Activated CD4-positive, alpha-beta T cell treated with anti-CD3 and anti-CD28 coated beads, Interleukin-2, amount 50 U/mL, for 16 hours (primary cell): ENCODE data around the gene MAGI1.

Source experiments
- DNase-seq: peaks from one replicate; pipeline ENCODE4 v3.0.0-alpha.2; 2020

MAGI1 gene

DNA sequence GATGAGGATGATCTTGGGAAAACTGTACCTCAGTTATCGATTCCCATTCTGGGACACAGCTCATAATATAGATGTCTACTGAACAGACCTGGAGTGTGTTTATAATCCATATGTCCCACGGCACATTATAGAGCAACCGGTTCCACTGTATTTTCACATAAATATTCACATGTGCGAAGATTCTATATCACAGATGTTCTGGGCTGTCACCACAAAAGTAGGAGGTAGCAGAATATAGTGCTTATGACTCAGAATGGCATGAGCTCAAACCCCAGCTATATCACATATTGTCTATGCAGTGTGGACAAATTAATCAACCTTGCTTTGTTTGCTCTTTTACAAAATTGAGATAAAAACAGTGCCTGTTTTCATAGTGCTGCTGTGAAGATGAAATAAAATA is 710.6 kb downstream of the MAGI1 start:
- DNase-seq: no peak

DNA sequence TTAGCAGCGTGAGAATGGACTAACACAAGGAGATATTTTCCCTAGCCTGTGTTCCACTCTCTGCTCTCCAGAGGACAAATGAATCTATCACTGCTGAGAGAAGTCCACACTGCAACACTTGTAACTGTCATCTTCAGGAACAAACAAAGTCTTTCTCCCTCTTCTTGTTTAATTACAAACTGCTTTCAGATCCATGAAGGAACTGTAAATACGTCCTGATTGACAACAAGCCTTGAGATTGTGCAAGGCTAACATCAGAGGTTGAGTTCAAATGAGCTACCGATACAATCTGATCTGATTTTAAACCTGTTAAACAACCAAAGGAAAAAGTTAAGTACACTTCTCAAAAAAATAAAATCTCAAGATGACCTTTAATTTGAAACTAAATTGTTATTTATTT is 712.1 kb downstream of the MAGI1 start:
- no peak for DNase-seq

DNA sequence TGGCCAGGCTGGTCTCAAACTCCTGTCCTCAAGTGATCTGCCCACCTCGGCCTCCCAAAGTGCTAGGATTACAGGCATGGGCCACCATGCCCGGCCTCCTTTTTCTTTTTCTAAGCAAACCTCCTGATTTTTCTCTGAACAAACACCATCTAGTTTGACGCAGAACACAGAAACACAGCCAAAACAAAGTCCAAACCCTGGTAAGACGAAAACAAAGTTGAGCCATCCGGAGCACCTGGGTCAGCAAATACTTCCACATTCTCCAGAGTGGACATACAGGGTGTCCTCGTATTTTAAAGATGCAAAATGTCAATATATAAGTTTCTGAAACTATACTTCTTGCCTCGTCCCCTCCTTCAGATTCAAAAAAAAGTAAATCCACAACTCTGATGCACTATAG is 715.8 kb downstream of the MAGI1 start:
- DNase-seq: no peak

DNA sequence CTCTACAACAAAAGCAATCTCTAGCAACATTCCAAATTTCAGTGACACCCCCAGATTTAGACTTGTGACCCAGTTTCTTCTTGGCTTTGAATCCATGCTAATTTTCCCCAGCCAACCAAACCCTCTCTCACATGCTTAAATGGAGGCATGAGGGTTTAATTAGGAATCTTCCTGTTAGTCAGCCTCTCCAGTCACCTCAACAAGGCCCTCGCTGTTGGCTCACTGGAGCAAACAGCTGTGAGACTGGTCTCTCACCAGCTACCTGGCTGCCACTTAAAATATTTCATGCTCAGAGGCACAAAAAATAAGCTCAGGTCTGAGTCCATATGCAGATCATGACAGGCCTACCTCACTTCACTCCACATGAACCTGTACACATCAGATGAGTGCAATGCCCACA is 720.5 kb downstream of the MAGI1 start:
- DNase-seq: no peak

DNA sequence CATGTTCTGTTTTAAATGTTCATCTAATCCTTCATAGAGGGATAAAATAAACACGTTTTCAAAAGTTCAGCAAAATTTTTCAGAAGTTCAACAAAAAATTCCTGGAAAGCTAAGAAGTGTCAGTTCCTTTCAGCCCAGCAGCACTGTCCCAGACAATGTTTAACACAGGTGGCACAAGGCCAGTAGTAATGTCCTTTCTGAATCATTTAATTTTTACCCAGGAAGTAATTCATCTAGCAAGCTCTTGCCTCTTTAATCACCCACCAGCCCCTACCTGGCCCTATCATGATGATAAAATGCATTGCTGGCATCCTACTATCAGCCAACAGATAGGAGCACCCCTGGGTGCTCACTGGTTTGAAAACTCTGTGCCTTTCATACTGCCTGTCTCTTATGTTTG is 723.8 kb downstream of the MAGI1 start:
- no peak for DNase-seq

DNA sequence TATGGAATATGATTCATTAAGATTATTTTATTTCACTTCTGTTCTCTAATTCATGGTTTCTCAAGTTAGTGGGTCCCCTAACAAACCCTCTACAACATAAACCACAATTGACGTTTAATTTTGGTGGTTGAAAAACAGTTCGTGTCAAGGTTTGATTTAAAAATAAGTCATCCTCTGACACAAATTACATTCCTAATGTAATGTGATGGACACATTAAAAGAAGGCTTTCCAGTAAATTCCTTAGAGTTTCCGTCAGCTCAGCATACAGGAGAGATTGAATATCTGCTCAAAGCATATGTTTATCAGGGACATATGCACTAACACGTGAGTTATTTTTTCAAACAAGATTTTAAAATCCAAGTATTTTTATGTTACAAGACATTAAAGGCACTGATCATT is 724.4 kb downstream of the MAGI1 start:
- no peak for DNase-seq

DNA sequence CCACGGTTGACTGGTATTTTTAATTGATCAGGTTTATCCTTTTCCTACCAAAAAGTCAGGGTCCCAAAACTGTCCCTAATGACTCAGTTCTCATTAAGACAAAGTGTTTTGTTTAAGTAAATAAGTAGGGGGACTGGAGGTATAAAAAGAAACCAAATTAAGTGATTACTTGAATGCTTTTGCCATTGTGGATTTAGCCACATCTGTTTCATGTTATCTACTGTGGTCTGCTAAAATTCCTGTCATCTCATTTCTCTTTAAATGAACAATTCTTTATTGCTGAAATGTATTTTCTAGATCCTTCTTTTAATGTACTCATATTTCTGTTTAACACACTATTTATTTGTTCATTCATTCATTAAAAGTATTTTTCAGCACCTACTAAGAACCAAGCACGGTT is 725.1 kb downstream of the MAGI1 start:
- DNase-seq: no peak

DNA sequence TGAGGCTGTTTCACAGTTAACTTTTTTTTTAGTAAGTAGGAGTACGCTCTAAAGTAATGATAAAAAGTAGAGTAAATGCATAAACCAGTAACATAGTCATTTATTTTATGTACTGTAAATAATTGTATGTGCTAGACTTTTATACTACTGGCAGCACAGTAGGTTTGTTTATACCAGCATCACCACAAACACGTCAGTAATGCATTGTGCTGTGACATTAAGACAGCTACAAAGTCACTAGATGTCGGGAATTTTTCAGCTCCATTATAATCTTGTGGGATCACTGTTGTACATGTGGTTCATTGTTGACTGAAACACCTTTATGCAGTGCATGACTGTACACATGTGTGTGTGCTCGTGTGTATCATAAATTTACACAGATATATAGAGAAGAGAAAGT is 732.9 kb downstream of the MAGI1 start:
- no peak for DNase-seq
